ENCODE results near the gene SPN. TPM values are rescaled to one million over a fixed set of nuclear protein-coding genes. Genes with fewer than 3 reads are reported as not detected.
"Not testable (repeated sequence)": the region's sequence is repeated elsewhere in the genome, so short reads cannot be mapped to it uniquely, and the experiment has no call there.

SPN gene
- total RNA-seq, 1 experiment from 2014 or later, result not detected

- no TSS peak for BruUV-seq (replicated peaks)
These were observed 12.3 kb upstream of the SPN start for GRCh38 chr16:29650771-29651170.

DNA sequence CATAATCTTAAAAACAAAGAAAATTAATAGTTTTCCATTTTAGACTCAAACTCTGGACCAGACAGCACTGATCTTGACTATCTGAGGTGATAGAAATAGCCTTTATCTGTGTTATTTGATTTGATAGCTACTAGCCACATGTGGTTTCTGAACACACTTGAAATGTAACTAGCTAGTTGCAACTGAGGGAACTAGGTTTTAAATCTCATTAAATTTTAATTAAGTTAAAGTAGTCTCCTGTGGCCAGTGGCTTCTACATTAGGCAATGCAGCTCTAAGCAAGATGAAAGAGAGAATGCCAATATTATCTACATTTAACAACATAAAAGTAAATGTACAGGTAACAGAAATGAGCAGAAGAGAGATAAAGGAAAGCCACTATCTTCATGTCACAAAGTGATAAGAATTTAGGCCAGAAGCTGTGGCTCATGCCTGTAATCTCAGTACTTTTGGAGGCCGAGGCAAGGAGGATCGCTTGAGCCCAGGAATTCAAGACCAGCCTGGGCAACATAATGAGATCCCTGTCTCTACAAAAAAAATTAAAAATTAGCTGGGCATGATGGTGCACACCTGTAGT, 11.2 kb upstream of the SPN start:
- H3K27me3 ChIP-seq (ENCODE audit: low read length), result no peaks in the 10 kb centered on the region
- BruUV-seq (replicated peaks), result no TSS peak
- no peak overlapping the region for H3K4me2 ChIP-seq (ENCODE audit: low read length)
- H3K9me3 ChIP-seq (ENCODE audit: low read length), result no peaks in the 10 kb centered on the region
- H3K27ac ChIP-seq (ENCODE audit: low read length), result no peak overlapping the region
- DNase-seq (no peak), ATAC-seq (no peak)
- intact Hi-C loops (cut with micrococcal nuclease), result no loop called here
- TF ChIP-seq, protein P1, sequence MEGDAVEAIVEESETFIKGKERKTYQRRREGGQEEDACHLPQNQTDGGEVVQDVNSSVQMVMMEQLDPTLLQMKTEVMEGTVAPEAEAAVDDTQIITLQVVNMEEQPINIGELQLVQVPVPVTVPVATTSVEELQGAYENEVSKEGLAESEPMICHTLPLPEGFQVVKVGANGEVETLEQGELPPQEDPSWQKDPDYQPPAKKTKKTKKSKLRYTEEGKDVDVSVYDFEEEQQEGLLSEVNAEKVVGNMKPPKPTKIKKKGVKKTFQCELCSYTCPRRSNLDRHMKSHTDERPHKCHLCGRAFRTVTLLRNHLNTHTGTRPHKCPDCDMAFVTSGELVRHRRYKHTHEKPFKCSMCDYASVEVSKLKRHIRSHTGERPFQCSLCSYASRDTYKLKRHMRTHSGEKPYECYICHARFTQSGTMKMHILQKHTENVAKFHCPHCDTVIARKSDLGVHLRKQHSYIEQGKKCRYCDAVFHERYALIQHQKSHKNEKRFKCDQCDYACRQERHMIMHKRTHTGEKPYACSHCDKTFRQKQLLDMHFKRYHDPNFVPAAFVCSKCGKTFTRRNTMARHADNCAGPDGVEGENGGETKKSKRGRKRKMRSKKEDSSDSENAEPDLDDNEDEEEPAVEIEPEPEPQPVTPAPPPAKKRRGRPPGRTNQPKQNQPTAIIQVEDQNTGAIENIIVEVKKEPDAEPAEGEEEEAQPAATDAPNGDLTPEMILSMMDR (conservative IDR thresholded peaks at IDR 0.05; ENCODE audit: low read depth, low read length), result no peak
- TF ChIP-seq EZH2 (IDR thresholded peaks at IDR 0.05; ENCODE audit: low read length, unreplicated experiment) (no peak), EZH2phosphoT487 (IDR thresholded peaks at IDR 0.05; ENCODE audit: borderline replicate concordance, low read length) (no peak)
- CTCF ChIA-PET, result interaction anchor here (0.5 kb wide), 1 partner anchor 745 kb away, joined by 6 read pairs; no protein-coding TSS in a partner anchor
- no peaks in the 10 kb centered on the region for H4K20me1 ChIP-seq (ENCODE audit: low read length)
- H3K36me3 ChIP-seq (ENCODE audit: low read depth, low read length), result no peaks in the 10 kb centered on the region
- no peaks in the 10 kb centered on the region for H3F3A ChIP-seq (ENCODE audit: low read length, unreplicated experiment)
- no peaks in the 10 kb centered on the region for H3K9me2 ChIP-seq (replicated peaks; ENCODE audit: low read length)
- no peak overlapping the region for H2AFZ ChIP-seq (ENCODE audit: low read length)
- no peak overlapping the region for H3K4me3 ChIP-seq (ENCODE audit: low read length)
- H3K4me1 ChIP-seq (ENCODE audit: insufficient read depth, low read length), result no peaks in the 10 kb centered on the region
- no peak overlapping the region for H3K9ac ChIP-seq (ENCODE audit: low read length)
- POLR2A ChIA-PET (ENCODE audit: unreplicated experiment), result no interaction called here
- H3K79me2 ChIP-seq (ENCODE audit: low read length), result no peaks in the 10 kb centered on the region

More at GRCh38 chr16:29650771-29651170, 12.3 kb upstream of the SPN start:
- Histone ChIP-seq H3K9me2 (replicated peaks; ENCODE audit: low read length) (no peaks in the 10 kb centered on the region), H4K20me1 (ENCODE audit: low read length) (no peaks in the 10 kb centered on the region), H3K36me3 (ENCODE audit: low read depth, low read length) (no peaks in the 10 kb centered on the region), H3K4me3 (ENCODE audit: low read length) (no peak overlapping the region), H3K27ac (ENCODE audit: low read length) (no peak overlapping the region), H3F3A (ENCODE audit: low read length, unreplicated experiment) (no peaks in the 10 kb centered on the region), H3K9me3 (ENCODE audit: low read length) (no peaks in the 10 kb centered on the region), H2AFZ (ENCODE audit: low read length) (no peak overlapping the region), H3K79me2 (ENCODE audit: low read length) (no peaks in the 10 kb centered on the region), H3K4me1 (ENCODE audit: insufficient read depth, low read length) (no peaks in the 10 kb centered on the region), H3K9ac (ENCODE audit: low read length) (no peak overlapping the region), H3K27me3 (ENCODE audit: low read length) (no peaks in the 10 kb centered on the region), H3K4me2 (ENCODE audit: low read length) (no peak overlapping the region)
- no peak for ATAC-seq
- TF ChIP-seq EZH2phosphoT487 (IDR thresholded peaks at IDR 0.05; ENCODE audit: borderline replicate concordance, low read length), result no peak
- TF ChIP-seq, protein P1 (conservative IDR thresholded peaks at IDR 0.05; ENCODE audit: low read depth, low read length), result no peak
- TF ChIP-seq EZH2 (IDR thresholded peaks at IDR 0.05; ENCODE audit: low read length, unreplicated experiment), result no peak
- DNase-seq, result no peak
- intact Hi-C loops (cut with micrococcal nuclease), result no loop called here
- ChIA-PET POLR2A (ENCODE audit: unreplicated experiment) (no interaction called here), CTCF (no interaction called here)

DNA sequence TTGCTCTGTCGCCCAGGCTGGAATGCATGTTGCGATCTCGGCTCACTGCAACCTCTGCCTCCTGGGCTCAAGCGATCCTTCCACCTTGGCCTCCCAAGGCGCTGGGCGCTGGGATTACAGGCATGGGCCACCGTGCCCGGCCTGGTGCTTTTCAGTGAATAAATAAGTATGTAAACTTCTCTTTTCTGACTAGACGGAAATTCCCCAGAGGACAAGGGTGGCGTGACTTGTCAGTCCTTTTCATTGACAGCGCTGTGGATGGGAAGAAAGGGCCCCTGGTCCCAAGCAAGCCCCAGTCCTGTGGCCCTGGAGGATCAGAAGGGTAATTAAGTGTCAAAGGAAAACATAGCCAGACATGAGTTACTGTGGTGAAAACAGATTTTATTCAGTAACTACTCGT, 9.6 kb upstream of the SPN start:
- Histone ChIP-seq H3K9me2 (replicated peaks; ENCODE audit: low read length) (no peaks in the 10 kb centered on the region), H3K79me2 (ENCODE audit: low read length) (no peaks in the 10 kb centered on the region), H3K27me3 (ENCODE audit: low read length) (no peaks in the 10 kb centered on the region), H3K36me3 (ENCODE audit: low read depth, low read length) (no peaks in the 10 kb centered on the region), H4K20me1 (ENCODE audit: low read length) (no peaks in the 10 kb centered on the region), H3K4me1 (ENCODE audit: insufficient read depth, low read length) (no peaks in the 10 kb centered on the region), H3K9me3 (ENCODE audit: low read length) (no peaks in the 10 kb centered on the region), H3K27ac (ENCODE audit: low read length) (no peak overlapping the region), H3K9ac (ENCODE audit: low read length) (no peak overlapping the region), H3K4me3 (ENCODE audit: low read length) (no peak overlapping the region), H2AFZ (ENCODE audit: low read length) (no peak overlapping the region), H3K4me2 (ENCODE audit: low read length) (no peak overlapping the region), H3F3A (ENCODE audit: low read length, unreplicated experiment) (no peaks in the 10 kb centered on the region)
- CTCF ChIA-PET, result no interaction called here
- intact Hi-C loops (cut with micrococcal nuclease), result no loop called here
- TF ChIP-seq EZH2phosphoT487 (IDR thresholded peaks at IDR 0.05; ENCODE audit: borderline replicate concordance, low read length), result no peak
- TF ChIP-seq, protein P1 (conservative IDR thresholded peaks at IDR 0.05; ENCODE audit: low read depth, low read length), result no peak
- no peak for TF ChIP-seq EZH2 (IDR thresholded peaks at IDR 0.05; ENCODE audit: low read length, unreplicated experiment)
- POLR2A ChIA-PET (ENCODE audit: unreplicated experiment), result no interaction called here
- no peak for DNase-seq
- no peak for ATAC-seq
- no TSS peak for BruUV-seq (replicated peaks)

GRCh38 chr16:29653890-29654289, 9.2 kb upstream of the SPN start:
- H3K27ac ChIP-seq (ENCODE audit: low read length); H3K9ac ChIP-seq (ENCODE audit: low read length); H3K4me2 ChIP-seq (ENCODE audit: low read length); H3K4me1 ChIP-seq (ENCODE audit: insufficient read depth, low read length); POLR2A ChIA-PET (ENCODE audit: unreplicated experiment); ATAC-seq; CTCF ChIA-PET; H3K27me3 ChIP-seq (ENCODE audit: low read length); H2AFZ ChIP-seq (ENCODE audit: low read length); H3K4me3 ChIP-seq (ENCODE audit: low read length); H4K20me1 ChIP-seq (ENCODE audit: low read length); intact Hi-C loops (cut with micrococcal nuclease); H3K9me3 ChIP-seq (ENCODE audit: low read length); BruUV-seq (replicated peaks); H3K36me3 ChIP-seq (ENCODE audit: low read depth, low read length); H3K9me2 ChIP-seq (replicated peaks; ENCODE audit: low read length); H3F3A ChIP-seq (ENCODE audit: low read length, unreplicated experiment); H3K79me2 ChIP-seq (ENCODE audit: low read length); DNase-seq: not testable (repeated sequence)
